Measurements from ENCODE around the gene IGSF5.
"Not testable (repeated sequence)": the region's sequence is repeated elsewhere in the genome, so short reads cannot be mapped to it uniquely, and the experiment has no call there.

IGSF5 gene

DNA sequence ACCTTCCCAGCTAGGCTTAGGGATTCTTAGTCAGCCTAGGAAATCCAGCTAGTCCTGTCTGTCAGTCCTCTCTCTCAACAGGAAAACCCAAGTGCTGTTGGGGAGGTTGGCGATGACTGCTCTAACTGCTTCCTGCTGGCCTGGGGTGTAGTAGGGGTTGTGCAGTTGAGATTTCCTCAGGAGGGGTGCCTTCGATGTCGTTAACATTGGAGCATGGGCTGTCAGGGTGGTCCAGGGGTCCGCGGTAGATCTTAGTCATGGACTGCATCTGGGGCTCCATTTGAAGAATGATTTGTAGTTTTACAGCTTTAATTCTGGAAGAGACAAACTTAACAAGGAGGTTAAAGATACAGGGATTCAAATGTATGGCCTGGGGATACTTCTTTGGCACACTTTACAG is 5.5 kb upstream of the IGSF5 start:
- DNase-seq, result not testable (repeated sequence)

DNA sequence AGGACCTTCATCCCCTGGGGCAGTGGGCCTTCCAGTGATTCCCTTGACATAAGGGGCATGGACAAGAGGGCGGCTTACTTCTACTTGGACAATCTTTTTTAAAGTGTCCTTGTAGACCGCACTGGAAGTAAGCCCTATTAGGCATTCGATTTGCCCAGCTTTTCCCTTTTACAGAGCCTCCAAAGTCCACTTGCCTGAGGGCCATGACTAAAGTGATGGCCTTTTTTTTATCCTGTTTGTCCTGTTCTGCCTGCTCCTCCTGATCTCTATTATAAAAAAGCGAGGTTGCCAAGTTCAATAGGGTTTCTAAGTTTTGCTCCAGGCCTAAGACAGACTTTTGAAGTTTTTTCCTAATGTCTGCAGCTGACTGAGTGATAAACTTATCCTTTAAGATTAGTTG is 2.4 kb upstream of the IGSF5 start:
- DNase-seq, result peak; percentile 61

DNA sequence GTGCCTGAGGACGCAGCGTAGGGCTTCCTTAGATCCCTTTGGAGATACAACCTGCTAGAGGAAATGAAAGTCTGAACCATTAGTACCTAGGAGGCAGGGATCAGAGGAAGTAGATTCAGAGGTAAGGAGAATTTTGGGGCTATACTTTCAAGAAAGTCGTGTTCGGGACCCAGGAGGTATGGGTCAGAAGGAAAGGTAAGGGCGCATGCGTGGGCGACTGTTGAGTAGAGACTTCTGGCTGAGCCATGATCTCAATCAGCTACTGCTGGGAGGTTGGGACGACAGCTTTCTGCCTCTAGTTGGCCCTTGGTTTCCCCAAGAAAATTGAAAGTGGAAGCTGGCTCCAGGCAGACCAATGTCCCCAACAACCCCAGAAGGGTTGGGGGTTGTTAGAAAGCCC is 349 bp downstream of the IGSF5 start:
- DNase-seq, result not testable (repeated sequence)

DNA sequence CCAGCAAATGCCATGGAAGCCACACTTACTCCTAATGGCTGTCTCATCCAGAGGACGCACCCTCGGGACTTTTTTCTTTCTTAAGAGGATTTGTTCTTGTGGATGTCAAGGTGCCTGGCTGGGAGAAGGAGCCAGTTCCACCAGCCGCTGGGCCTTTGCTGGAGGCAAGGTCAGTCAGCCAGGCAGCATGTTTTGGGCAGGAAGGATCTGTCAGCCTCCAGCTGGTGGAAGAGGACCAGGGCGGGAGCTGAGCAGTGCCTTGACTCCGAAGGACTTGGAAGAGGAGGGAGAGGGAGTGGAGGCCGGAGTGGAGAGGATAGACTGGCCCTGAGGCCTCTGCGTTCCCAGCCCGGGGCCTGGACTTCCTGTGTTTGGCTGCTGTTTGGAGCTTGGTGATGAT is 5.7 kb downstream of the IGSF5 start:
- peak; percentile 57 for DNase-seq

DNA sequence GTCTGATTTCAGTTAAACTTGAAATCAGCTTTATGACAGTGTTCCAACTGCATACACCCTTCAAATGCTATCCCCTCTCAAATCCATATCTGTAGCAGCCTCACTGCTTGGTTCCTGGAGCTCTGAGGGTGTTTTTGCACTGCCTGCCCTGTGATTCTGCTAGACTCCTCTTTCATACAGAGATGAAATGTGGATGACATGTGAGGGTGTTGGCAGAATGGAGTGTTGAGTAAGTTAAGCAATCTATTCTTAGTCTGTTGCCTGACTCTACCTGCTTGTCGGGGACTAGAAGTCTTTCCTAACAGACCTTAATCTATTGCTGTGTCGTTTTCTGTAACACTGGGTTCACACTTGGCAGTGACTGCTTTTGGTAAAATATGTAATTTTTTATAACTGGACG is 9.8 kb downstream of the IGSF5 start:
- no peak for DNase-seq

DNA sequence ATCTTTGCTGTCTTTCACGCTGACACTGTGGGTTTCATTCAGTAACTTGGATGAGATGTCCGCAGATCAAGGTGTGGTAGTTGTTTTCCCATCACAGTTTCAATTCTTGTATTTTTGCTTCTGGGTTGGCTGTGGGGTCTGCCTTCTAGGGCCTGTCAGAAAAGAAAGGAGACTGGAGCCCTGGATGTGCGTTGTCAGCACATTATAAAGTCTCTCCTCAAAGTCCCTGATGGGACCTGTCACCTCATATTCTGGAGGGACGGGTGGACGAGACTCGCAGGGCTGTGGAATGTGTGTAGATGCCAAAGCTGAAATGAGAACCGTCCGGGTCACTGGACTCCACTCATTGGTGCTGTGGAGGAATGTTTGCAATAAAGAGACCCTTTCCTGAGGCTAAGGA is 11.3 kb downstream of the IGSF5 start:
- DNase-seq, result no peak

DNA sequence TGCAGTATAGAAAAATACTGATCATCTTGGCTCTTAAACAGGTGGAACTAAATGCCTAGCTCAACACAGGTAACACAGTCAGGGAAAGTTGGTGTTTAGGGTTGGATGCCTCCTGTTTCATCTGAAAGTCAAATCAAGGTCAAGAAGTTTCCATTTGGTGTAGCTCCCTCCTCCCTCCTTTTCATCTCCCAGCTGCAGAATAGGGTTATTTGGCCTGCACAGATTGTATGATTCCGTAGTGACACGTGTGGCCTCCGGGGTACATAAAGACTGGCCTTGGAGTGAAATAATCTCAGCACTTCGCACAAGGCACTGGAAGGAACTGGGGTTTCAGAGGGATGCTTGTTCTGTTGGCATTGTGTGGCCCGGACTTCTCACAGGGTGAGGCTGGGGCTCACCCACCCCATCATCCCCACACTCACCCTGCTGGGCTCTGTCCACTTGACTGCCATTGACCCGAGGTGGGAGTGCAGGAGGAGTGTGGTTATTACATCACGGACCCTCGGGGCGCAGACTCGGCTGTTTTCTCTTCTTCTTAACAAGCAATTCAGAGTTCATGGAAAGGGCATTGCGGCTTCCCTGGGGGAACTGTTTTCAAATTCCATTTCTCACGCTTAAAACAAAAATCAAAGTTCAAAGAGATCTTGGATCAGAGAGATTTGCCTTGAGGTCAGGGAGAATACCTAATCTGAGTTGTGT is 18.4 kb downstream of the IGSF5 start:
- DNase-seq, result peak; percentile 57

DNA sequence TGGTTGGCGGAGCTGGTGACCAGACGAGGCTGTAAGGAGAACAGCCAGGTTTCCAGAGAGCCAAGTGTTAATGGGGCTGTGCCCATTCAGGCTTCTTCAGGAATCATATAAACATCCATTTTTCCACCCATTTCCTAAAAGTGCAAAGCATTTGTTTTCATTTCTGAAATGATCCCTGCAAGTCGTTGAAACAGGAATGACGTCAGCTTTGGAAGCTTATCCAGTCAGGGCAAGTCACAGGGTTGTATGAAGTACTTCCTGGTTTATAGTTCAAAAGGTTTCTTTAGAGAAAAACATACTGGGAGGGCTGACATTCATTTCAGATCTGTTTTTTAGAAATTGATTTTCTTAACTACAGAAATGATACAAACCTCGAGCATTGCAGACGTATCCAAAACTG is 29.2 kb downstream of the IGSF5 start:
- no peak for DNase-seq

DNA sequence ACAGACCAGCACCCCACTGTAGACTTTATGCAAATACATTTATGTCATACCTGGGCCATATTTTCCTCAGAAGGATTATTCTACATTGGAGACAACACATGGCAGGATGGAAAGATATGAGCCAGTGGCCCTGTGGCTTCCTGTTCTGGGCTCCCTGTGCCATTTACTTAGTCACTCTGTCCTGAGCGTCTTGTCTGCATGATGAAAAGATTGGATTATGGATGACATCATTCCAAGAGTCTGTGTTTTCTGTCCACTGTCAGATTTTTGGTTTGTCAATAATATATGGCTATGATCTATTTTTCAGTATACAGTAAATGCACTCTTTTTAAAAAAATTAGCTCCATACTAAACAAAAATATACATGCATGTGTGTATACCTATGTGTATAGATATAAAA is 30.8 kb downstream of the IGSF5 start:
- no peak for DNase-seq

DNA sequence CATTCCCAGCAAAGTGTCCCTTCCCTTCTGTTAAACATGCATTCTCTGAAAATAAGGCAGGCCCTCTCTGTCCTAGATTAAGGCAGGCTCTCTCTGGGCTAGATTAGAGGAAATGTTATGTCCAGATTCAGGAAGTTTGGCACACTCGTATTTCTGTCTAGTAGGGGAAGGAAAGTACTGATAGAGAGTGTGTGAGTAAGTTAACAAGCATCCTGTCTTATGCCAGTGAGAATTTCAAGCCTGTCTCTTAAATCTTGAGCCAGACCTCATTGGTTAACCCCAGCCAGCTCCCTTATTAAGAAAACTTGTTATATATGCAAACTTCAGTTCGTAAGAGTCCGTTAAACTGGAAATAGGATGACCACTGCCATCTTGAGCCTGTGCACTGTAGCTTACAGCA is 31.6 kb downstream of the IGSF5 start:
- no peak for DNase-seq

DNA sequence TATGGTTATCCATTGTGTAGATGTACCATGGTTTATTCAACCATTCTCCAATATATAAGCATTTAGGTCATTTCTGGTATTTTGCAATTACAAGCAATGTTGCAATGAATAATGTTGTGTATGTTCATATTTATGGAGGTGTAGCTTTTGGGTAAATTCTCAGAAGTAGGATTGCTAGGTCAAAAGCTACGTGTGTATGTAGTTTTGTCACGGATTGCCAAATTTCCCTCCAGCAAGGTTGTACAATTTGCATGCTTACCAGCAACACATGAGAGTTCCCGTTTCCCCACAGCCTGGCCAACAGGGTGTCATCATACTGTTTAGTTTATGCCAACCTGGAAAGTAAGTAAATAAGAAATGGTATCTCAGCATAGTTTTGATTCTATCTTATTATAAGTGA is 36.3 kb downstream of the IGSF5 start:
- DNase-seq, result no peak

DNA sequence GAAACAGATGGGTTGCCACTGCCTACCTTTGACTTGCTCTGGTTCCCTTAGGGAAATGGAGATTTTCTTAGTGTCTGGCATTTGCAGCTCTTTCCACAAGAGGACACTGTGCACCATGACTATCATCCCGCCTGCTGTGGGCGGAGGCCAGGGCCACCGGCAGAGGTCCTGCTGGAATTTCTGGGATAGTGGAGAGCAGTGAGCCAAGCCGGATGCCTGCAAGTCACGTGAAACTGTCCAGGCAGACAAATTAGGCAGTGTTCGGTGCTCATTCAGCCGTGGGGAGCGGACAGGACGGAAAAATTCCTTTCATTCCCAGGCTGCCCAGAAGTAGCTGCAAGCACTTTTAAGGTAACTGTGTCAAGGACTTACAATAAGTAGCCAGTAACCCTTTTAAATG is 43.4 kb downstream of the IGSF5 start:
- peak; percentile 99 for DNase-seq

DNA sequence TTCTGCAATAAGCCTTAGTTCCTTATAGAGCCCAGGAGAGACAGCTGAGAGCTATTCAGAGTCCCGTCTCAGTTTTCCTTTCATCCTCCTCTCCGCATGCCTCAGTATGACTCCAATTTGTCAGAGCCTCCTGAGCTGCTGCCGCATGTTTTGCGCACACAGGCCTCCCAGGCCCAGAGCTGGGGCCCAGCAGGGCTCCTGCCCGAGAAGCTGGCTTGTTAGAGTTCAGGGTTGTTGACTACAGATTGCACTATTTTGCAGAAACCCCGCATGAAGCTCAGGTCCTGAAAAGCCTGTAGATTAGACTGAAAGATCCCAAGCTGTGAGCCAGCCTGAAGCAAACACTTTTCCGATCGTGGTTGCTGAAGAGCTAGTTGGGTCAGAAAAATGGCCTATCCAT is 51.5 kb downstream of the IGSF5 start:
- DNase-seq, result no peak

DNA sequence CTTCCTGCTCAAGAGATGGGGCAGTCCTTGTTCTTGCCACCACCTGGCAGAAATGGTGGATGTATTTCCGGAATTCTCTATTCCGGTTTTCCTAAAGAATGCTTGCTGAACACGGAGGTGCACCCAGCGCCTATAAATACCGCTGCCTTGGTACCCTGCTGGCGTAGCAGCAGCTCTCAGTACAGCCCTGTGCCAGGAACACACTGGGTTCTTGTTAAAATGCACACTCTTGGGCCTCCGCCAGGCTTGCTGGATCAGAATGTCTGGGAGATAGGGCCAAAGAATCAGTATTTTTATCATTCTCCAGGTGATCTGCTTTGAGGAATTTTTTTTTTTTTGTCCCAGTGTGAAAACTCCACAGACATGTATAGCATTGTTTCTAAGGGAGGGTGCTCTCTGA is 54.2 kb downstream of the IGSF5 start:
- DNase-seq, result no peak

DNA sequence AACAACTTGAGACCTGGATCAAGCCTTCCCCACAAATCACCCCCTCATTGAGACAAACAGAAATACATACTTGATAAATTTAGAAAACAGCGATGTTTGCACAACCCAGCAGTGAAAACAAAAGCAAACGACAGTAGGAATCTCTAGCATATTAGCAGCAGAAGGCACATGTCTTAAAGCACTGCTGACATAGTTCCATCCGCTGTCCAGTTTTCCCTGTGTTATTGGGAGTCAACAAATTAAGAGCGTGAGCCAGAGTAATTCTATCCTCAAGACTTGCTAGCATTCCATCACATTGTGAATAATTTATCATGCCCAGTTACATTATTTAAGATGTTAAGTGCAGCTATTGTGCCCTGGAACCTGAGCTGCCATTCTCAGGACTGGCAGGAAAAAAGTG is 55.3 kb downstream of the IGSF5 start:
- no peak for DNase-seq

DNA sequence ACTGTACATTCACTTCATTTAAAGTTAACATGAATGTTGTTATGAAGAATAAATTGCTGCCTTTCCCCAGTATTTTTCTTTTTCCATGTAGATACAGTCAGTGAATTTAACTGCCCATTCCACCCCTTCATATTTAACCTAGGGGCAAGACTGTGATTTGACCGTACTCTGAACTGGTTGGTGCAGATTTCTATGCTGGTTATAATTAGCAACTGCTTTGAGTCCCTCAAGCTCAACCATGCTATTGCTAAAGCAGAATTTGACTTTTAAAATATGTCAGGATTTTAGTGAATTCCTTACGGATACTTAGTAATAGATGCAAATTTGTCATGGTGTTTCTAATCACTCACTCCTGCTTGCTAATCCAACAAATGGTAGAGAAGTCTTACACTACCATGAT is 57.2 kb downstream of the IGSF5 start:
- no peak for DNase-seq

DNA sequence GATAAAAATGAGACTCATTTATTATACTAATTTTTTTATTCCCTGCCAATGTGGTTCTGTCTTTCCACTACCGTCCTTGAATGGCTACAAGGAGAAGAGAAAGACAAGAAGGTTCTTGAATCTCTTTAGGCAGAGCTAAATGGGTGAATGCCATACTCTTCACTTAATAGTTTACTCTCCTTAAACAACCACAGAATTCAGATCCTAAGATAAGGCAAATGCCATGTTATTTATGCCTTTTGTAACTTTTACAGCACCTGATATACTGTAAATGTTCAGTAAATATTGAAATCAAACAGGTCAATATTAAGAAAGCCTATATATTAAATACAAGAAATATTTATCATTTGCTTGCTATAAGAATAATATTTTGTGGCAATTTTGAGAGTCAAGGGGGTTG is 58.4 kb downstream of the IGSF5 start:
- no peak for DNase-seq

DNA sequence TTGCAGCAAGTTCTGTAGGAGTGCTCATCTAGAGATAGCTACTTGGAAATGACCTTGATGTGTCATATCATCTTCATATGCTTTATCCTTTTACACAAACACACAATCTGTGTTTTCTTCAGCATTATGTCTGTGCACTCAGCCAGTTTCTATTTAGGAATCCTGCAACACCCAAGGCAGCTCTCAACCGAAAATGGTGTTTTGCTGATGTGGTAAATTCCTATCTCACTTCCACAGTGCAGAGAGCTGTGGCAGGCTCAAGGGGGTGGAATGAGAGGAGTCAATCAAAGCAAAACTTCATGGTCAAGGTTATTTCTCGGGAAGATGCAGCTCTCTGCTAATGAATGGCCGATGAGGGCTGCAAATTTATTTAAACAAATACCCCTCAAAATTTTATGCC is 59.3 kb downstream of the IGSF5 start:
- no peak for DNase-seq

DNA sequence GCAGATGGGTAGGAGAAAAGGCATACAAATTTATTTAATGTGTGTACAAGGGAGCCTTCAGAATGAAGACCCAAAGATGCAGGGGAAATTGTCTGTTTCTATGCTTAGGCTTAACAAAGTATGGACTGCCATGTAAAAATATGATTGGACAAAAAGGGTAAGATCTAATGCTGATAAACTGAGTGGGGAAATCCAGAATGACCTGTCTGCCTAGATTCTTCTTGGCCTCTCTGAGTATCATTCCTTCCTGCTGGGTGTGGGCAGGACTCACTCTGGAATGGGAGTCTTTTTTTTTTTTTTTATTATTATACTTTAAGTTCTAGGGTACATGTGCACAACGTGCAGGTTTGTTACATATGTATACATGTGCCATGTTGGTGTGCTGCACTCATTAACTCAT is 61.0 kb downstream of the IGSF5 start:
- no peak for DNase-seq

DNA sequence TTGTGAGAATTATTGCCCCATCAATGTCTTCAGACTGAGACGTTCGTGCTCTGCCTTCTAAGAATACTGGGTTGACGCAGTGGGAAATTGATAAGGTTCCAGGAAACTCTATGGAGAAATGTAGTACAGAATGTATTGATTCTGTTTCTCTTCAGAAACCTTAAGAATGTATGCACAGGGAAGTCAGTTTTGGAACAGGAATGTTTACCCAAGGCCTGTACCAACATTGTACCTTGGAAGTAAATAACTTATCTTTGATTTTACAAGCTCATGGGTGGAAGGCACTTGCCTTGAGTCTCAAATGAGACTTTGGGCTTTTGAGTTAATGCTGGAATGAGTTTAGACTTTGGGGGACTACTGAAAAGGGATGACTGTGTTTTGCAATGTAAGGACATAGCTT is 62.8 kb downstream of the IGSF5 start:
- DNase-seq, result no peak

DNA sequence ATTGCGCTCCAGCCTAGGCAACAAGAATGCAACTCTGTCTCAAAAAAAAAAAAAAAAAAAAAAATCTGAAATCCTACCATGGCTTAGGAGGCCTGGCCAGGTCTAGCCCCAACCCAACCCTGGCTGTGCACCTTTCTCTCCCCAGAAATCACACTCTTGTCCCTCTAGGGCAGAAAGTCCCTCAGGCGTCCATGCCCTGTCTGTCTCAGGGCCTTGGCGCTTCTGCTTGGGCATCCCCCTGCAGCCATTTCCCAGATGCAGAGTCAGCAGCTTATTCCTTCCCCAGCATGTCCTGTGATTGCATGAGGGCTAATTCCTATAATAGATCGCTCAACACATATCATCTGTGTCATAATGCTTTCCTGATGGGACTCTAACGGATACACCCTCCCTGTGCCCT is 65.0 kb downstream of the IGSF5 start:
- no peak for DNase-seq

DNA sequence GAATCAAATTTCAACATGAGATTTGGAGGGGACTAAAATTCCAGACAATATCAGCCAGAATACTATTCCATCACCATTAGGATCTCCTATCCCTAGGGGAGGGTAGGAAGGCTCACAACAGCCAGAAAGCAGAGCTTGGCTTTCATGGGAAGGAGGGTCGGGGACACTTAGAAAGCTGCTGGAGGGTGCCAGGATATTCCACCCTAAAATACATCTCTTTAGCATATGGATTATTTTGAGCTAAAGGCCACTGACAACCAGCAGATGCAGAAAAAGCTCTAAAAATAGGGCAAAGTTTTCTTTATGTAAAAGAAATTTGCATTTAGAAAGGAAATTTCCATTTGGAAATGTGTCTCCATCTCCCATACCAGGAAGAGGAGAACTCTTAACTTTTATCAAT is 68.0 kb downstream of the IGSF5 start:
- no peak for DNase-seq

DNA sequence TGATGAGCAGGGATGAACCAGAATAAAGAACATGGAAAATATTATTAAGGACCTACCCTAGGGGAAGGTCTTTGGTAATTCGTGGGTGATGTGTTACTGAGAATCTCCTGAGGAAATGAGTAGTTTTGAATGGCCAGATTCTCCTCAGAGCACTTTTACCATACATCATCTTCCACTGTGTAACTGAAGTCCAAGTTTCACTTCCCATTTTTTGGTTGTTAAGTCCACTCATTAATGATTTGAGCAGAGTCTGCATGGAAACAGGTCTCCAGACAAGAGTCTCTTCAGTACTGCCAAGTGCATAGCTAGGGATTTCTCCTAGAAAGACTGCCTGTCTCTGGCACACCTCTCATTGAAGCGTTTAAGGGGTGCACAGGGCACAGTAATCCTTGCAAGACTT is 73.6 kb downstream of the IGSF5 start:
- DNase-seq, result no peak

DNA sequence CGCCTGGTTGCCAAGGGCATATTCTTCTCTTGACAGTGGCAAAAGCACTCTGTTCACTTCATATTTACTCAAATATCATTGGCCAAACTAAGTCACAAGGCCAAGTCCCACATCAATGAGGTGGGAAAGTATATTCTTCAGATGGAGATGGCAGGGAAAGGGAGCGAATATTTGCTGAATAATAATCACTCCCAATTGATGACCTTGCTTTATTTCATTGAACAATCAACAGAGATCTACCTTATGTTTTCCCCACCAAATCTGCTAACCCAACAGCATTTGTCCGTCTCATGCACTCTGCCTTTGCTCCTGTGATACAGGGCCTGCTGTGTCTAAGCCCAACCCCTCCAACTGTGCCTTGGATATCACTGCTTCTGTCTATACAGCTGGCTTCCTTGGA is 77.1 kb downstream of the IGSF5 start:
- DNase-seq, result no peak

DNA sequence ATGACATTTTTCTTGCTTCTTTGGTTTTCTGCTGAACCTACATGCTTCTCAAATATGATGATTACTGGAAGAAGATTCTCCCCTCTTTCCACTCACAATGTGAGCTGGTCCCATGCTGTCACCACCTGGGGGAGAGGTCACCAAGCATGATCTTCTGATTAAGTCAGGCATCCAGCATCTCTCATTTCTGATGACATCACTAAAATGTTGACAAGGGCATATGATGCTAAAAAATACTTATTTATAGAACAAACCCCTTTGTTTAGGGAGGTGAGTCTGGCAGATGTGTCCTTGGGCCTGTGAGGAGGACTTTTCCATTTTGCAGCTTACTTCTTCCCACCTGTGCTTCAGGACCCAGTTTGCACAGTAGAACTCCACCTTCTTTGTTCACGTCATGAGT is 80.3 kb downstream of the IGSF5 start:
- no peak for DNase-seq

DNA sequence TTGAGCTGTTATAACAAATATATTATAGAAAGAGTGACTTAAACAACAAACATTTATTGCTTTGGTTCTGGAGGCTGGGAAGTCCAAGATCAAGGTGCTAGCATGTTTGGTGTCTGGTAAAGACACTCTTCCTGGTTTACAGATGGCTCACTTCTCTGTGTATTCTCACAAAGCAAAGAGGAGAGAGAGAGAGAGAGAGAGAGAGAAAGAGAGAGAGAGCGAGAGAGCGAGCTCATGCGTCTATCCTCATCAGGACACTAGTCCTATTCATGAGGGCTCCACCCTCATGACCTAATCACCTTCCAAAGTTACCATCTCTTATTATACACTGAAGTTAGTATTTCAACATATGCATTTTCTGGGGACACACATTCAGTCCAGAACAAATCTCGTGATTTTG is 89.6 kb downstream of the IGSF5 start:
- DNase-seq, result no peak

Data from islet precursor cell (in vitro differentiated cells).